SK-N-SH (cell line): ENCODE measurements around the gene RPS19. TPM values are rescaled to one million over a fixed set of nuclear protein-coding genes. Genes with fewer than 3 reads are reported as not detected.

Experiments used
- polyA plus RNA-seq, 3 experiments: library from polyadenylated mRNA; depleted of rRNA; stranded (reverse); fragments of >200 nt; gene quantifications; 2 replicates each; pipeline ENCODE4 v1.2.3, GENCODE V29; 2012
- small RNA-seq, 7 experiments: library from RNA; depleted of rRNA; stranded (forward); fragments of <200 nt; gene quantifications; one replicate each; pipeline ENCODE3, GENCODE V24; 2012

RPS19 gene
- polyA plus RNA-seq, 1 of the 3 experiments (the other 2 are of a cell fraction) = 2,819 TPM

Small RNA genes lying within 50 kb of the gene (small RNA-seq; reads per million reads assigned to genes)
- 0 to 0.43 (median 0) reads per million in 7 experiments for gene MIR6797

Other genes with a start within 250 kb of the RPS19 start
- gene CEACAM4, start 233.2 kb upstream of the RPS19 start, polyA plus RNA-seq (2012; rRNA removed) = not detected in 2 replicates
- not detected in 2 replicates for gene CEACAM7, start 172.0 kb upstream of the RPS19 start, polyA plus RNA-seq (2012; rRNA removed)
- not detected in 2 replicates for gene CEACAM5, start 151.6 kb upstream of the RPS19 start, polyA plus RNA-seq (2012; rRNA removed)
- gene CEACAM6, start 104.7 kb upstream of the RPS19 start, polyA plus RNA-seq (2012; rRNA removed) = not detected in 2 replicates
- not detected in 2 replicates for gene CEACAM3, start 63.7 kb upstream of the RPS19 start, polyA plus RNA-seq (2012; rRNA removed)
- gene LYPD4, start 15.6 kb upstream of the RPS19 start, polyA plus RNA-seq (2012; rRNA removed) = not detected in 2 replicates
- not detected in 2 replicates for gene DMRTC2, start 15.2 kb upstream of the RPS19 start, polyA plus RNA-seq (2012; rRNA removed)
- gene CD79A, start 17.0 kb downstream of the RPS19 start, polyA plus RNA-seq (2012; rRNA removed) = 0.20 and 0.31 TPM in 2 replicates
- 67.3 and 102 TPM in 2 replicates for gene ARHGEF1, start 22.9 kb downstream of the RPS19 start, polyA plus RNA-seq (2012; rRNA removed)
- 0.03 and 0.07 TPM in 2 replicates for gene ERFL, start 68.2 kb downstream of the RPS19 start, polyA plus RNA-seq (2012; rRNA removed)
- 252 and 287 TPM in 2 replicates for gene RABAC1, start 99.1 kb downstream of the RPS19 start, polyA plus RNA-seq (2012; rRNA removed)
- 0.75 and 0.77 TPM in 2 replicates for gene ATP1A3, start 134.0 kb downstream of the RPS19 start, polyA plus RNA-seq (2012; rRNA removed)
- gene GRIK5, start 210.0 kb downstream of the RPS19 start, polyA plus RNA-seq (2012; rRNA removed) = 0.71 and 2.4 TPM in 2 replicates
- gene ZNF574, start 215.9 kb downstream of the RPS19 start, polyA plus RNA-seq (2012; rRNA removed) = 6.9 and 8.5 TPM in 2 replicates